ENCODE data around the gene CEP63.

CEP63 gene

GRCh38 chr3:134485718-134486576, at the start of gene CEP63, which contains the start of gene ANAPC13:
Gene CEP63, plus strand, starts transcription at chr3:134486057. Its CDS starts 9,264 bp downstream, at chr3:134495321.
Gene ANAPC13, minus strand, starts transcription at chr3:134485985. Its CDS starts 3,081 bp downstream, at chr3:134482904.
- peak; percentile 80 to 84 for DNase-seq (ENCODE audit: low read depth in 2 of 2)

- DNase-seq (ENCODE audit: low read depth in 2 of 2), result no peak
Measured at GRCh38 chr3:134437211-134437752, 48.6 kb upstream of the CEP63 start.

GRCh38 chr3:134441321-134441720, 44.5 kb upstream of the CEP63 start:
- no peak for DNase-seq (ENCODE audit: low read depth in 2 of 2)

GRCh38 chr3:134441821-134442220, 44.0 kb upstream of the CEP63 start:
- no peak for DNase-seq (ENCODE audit: low read depth in 2 of 2)

GRCh38 chr3:134445095-134445494, 40.8 kb upstream of the CEP63 start:
- DNase-seq (ENCODE audit: low read depth in 2 of 2), result no peak

- DNase-seq (ENCODE audit: low read depth in 2 of 2), result no peak
Measured at GRCh38 chr3:134445636-134446035, 40.2 kb upstream of the CEP63 start.

- DNase-seq (ENCODE audit: low read depth in 2 of 2), result no peak
Measured at GRCh38 chr3:134446800-134447199, 39.1 kb upstream of the CEP63 start.

- no peak for DNase-seq (ENCODE audit: low read depth in 2 of 2)
Measured at GRCh38 chr3:134447351-134447750, 38.5 kb upstream of the CEP63 start.

- no peak for DNase-seq (ENCODE audit: low read depth in 2 of 2)
Measured at GRCh38 chr3:134448664-134449063, 37.2 kb upstream of the CEP63 start.

GRCh38 chr3:134449277-134449676, 36.6 kb upstream of the CEP63 start:
- no peak for DNase-seq (ENCODE audit: low read depth in 2 of 2)

- no peak for DNase-seq (ENCODE audit: low read depth in 2 of 2)
Measured at GRCh38 chr3:134449951-134450350, 35.9 kb upstream of the CEP63 start.

- no peak for DNase-seq (ENCODE audit: low read depth in 2 of 2)
Measured at GRCh38 chr3:134453631-134454030, 32.2 kb upstream of the CEP63 start.

GRCh38 chr3:134457376-134458074, 28.3 kb upstream of the CEP63 start:
- DNase-seq (ENCODE audit: low read depth in 2 of 2), result no peak

- DNase-seq (ENCODE audit: low read depth in 2 of 2), result no peak
Measured at GRCh38 chr3:134458406-134458945, 27.4 kb upstream of the CEP63 start.

- DNase-seq (ENCODE audit: low read depth in 2 of 2), result no peak
Measured at GRCh38 chr3:134459562-134459961, 26.3 kb upstream of the CEP63 start.

- no peak for DNase-seq (ENCODE audit: low read depth in 2 of 2)
Measured at GRCh38 chr3:134460965-134461364, 24.9 kb upstream of the CEP63 start.

- DNase-seq (ENCODE audit: low read depth in 2 of 2), result no peak
Measured at GRCh38 chr3:134462331-134462941, 23.4 kb upstream of the CEP63 start.

- DNase-seq (ENCODE audit: low read depth in 2 of 2), result no peak
Measured at GRCh38 chr3:134463676-134464063, 22.2 kb upstream of the CEP63 start.

- no peak for DNase-seq (ENCODE audit: low read depth in 2 of 2)
Measured at GRCh38 chr3:134464064-134464688, 21.7 kb upstream of the CEP63 start.

GRCh38 chr3:134464689-134465365, 21.0 kb upstream of the CEP63 start:
- DNase-seq (ENCODE audit: low read depth in 2 of 2), result no peak

- no peak for DNase-seq (ENCODE audit: low read depth in 2 of 2)
Measured at GRCh38 chr3:134466331-134466730, 19.5 kb upstream of the CEP63 start.
